Measurements from ENCODE around the gene BCL2.
"Not testable (repeated sequence)": the region's sequence is repeated elsewhere in the genome, so short reads cannot be mapped to it uniquely, and the experiment has no call there.

Gene BCL2

GRCh38 chr18:63198098-63198760, 121.3 kb downstream of the BCL2 start:
- H3K27me3 Mint-ChIP-seq: no peaks in the 10 kb centered on the region
- no peak for ATAC-seq
- peaks cover 44% of the 10 kb centered on the region for H3K4me1 Mint-ChIP-seq
- no peak overlapping the region for H3K4me3 Mint-ChIP-seq
- no peaks in the 10 kb centered on the region for H3K9me3 Mint-ChIP-seq
- H3K27ac Mint-ChIP-seq: no peak overlapping the region
- DNase-seq: no peak
- peaks cover 5% of the 10 kb centered on the region for H3K36me3 Mint-ChIP-seq (ENCODE audit: low read depth)

GRCh38 chr18:63197246-63197869, 122.2 kb downstream of the BCL2 start:
- DNase-seq (no peak), ATAC-seq (peak; percentile 30)

GRCh38 chr18:63195326-63196159, 124.0 kb downstream of the BCL2 start:
- DNase-seq: no peak
- Mint-ChIP-seq H3K4me1 (peaks cover 45% of the 10 kb centered on the region), H3K36me3 (ENCODE audit: low read depth) (peaks cover 14% of the 10 kb centered on the region), H3K9me3 (no peaks in the 10 kb centered on the region), H3K4me3 (no peak overlapping the region), H3K27ac (peak overlapping the region; percentile 63), H3K27me3 (no peaks in the 10 kb centered on the region)
- no peak for ATAC-seq

More at GRCh38 chr18:63197246-63197869, 122.2 kb downstream of the BCL2 start:
- H3K27me3 Mint-ChIP-seq: no peaks in the 10 kb centered on the region
- peaks cover 44% of the 10 kb centered on the region for H3K4me1 Mint-ChIP-seq
- H3K36me3 Mint-ChIP-seq (ENCODE audit: low read depth): peaks cover 8% of the 10 kb centered on the region
- no peaks in the 10 kb centered on the region for H3K9me3 Mint-ChIP-seq
- no peak overlapping the region for H3K27ac Mint-ChIP-seq
- no peak overlapping the region for H3K4me3 Mint-ChIP-seq

GRCh38 chr18:63192885-63193349, 126.7 kb downstream of the BCL2 start:
- Mint-ChIP-seq H3K4me1 (peaks cover 68% of the 10 kb centered on the region), H3K27me3 (no peaks in the 10 kb centered on the region), H3K4me3 (peak overlapping the region; percentile 41), H3K36me3 (ENCODE audit: low read depth) (peaks cover 22% of the 10 kb centered on the region), H3K9me3 (no peaks in the 10 kb centered on the region), H3K27ac (peak overlapping the region; percentile 88)
- DNase-seq: no peak
- ATAC-seq: peak; percentile 44

- peaks cover 22% of the 10 kb centered on the region for H3K36me3 Mint-ChIP-seq (ENCODE audit: low read depth)
- ATAC-seq (no peak), DNase-seq (no peak)
- peak overlapping the region; percentile 41 for H3K4me3 Mint-ChIP-seq
- H3K9me3 Mint-ChIP-seq: no peaks in the 10 kb centered on the region
- peak overlapping the region; percentile 88 for H3K27ac Mint-ChIP-seq
- H3K4me1 Mint-ChIP-seq: peaks cover 74% of the 10 kb centered on the region
- H3K27me3 Mint-ChIP-seq: no peaks in the 10 kb centered on the region
Measured at GRCh38 chr18:63192126-63192884, 127.3 kb downstream of the BCL2 start.

GRCh38 chr18:63191413-63191812, 128.2 kb downstream of the BCL2 start:
- no peak for DNase-seq
- Mint-ChIP-seq H3K27me3 (no peaks in the 10 kb centered on the region), H3K9me3 (no peaks in the 10 kb centered on the region), H3K27ac (no peak overlapping the region), H3K4me1 (peaks cover 83% of the 10 kb centered on the region), H3K36me3 (ENCODE audit: low read depth) (peaks cover 22% of the 10 kb centered on the region), H3K4me3 (no peak overlapping the region)
- no peak for ATAC-seq

- H3K27me3 Mint-ChIP-seq, DNase-seq, H3K9me3 Mint-ChIP-seq, ATAC-seq, H3K4me3 Mint-ChIP-seq: not testable (repeated sequence)
- H3K36me3 Mint-ChIP-seq (ENCODE audit: low read depth): peaks cover 22% of the 10 kb centered on the region
- H3K4me1 Mint-ChIP-seq: peaks cover 84% of the 10 kb centered on the region
- H3K27ac Mint-ChIP-seq: peak overlapping the region; percentile 53
Measured at GRCh38 chr18:63190838-63191237, 128.7 kb downstream of the BCL2 start.

GRCh38 chr18:63189817-63190216, 129.8 kb downstream of the BCL2 start:
- Mint-ChIP-seq H3K27ac (peak overlapping the region; percentile 41), H3K4me1 (peaks cover 87% of the 10 kb centered on the region), H3K4me3 (no peak overlapping the region), H3K9me3 (no peaks in the 10 kb centered on the region), H3K36me3 (ENCODE audit: low read depth) (peaks cover 22% of the 10 kb centered on the region), H3K27me3 (no peaks in the 10 kb centered on the region)
- DNase-seq (no peak), ATAC-seq (no peak)

GRCh38 chr18:63189041-63189440, 130.5 kb downstream of the BCL2 start:
- no peaks in the 10 kb centered on the region for H3K9me3 Mint-ChIP-seq
- peak overlapping the region; percentile 53 for H3K27ac Mint-ChIP-seq
- peaks cover 22% of the 10 kb centered on the region for H3K36me3 Mint-ChIP-seq (ENCODE audit: low read depth)
- ATAC-seq (no peak), DNase-seq (no peak)
- H3K4me3 Mint-ChIP-seq: no peak overlapping the region
- no peaks in the 10 kb centered on the region for H3K27me3 Mint-ChIP-seq
- H3K4me1 Mint-ChIP-seq: peaks cover 92% of the 10 kb centered on the region

- H3K4me1 Mint-ChIP-seq: peaks cover 92% of the 10 kb centered on the region
- H3K27ac Mint-ChIP-seq: peak overlapping the region; percentile 52
- H3K9me3 Mint-ChIP-seq: no peaks in the 10 kb centered on the region
- ATAC-seq: peak; percentile 56
- no peaks in the 10 kb centered on the region for H3K27me3 Mint-ChIP-seq
- H3K36me3 Mint-ChIP-seq (ENCODE audit: low read depth): peaks cover 23% of the 10 kb centered on the region
- DNase-seq: no peak
- H3K4me3 Mint-ChIP-seq: no peak overlapping the region
Measured at GRCh38 chr18:63187791-63188460, 131.6 kb downstream of the BCL2 start.

GRCh38 chr18:63187223-63187574, 132.4 kb downstream of the BCL2 start:
- H3K27ac Mint-ChIP-seq: peak overlapping the region; percentile 52
- no peak for ATAC-seq
- H3K4me1 Mint-ChIP-seq: peaks cover 92% of the 10 kb centered on the region
- no peak for DNase-seq
- no peaks in the 10 kb centered on the region for H3K27me3 Mint-ChIP-seq
- no peaks in the 10 kb centered on the region for H3K9me3 Mint-ChIP-seq
- H3K4me3 Mint-ChIP-seq: no peak overlapping the region
- peaks cover 20% of the 10 kb centered on the region for H3K36me3 Mint-ChIP-seq (ENCODE audit: low read depth)

GRCh38 chr18:63186520-63187222, 132.9 kb downstream of the BCL2 start:
- Mint-ChIP-seq H3K27ac (peak overlapping the region; percentile 66), H3K36me3 (ENCODE audit: low read depth) (peaks cover 16% of the 10 kb centered on the region), H3K4me3 (no peak overlapping the region), H3K27me3 (no peaks in the 10 kb centered on the region), H3K9me3 (no peaks in the 10 kb centered on the region), H3K4me1 (peaks cover 90% of the 10 kb centered on the region)
- DNase-seq (no peak), ATAC-seq (peak; percentile 27)

- ATAC-seq (no peak), DNase-seq (no peak)
- Mint-ChIP-seq H3K4me1 (peaks cover 93% of the 10 kb centered on the region), H3K9me3 (no peaks in the 10 kb centered on the region), H3K36me3 (ENCODE audit: low read depth) (peaks cover 16% of the 10 kb centered on the region), H3K4me3 (no peak overlapping the region), H3K27me3 (no peaks in the 10 kb centered on the region), H3K27ac (peak overlapping the region; percentile 66)
Measured at GRCh38 chr18:63185984-63186383, 133.6 kb downstream of the BCL2 start.

Measured in activated naive CD8-positive, alpha-beta T cell treated with anti-CD3 and anti-CD28 coated beads, Interleukin-2, amount 50 U/mL, for 24 hours (primary cell).